NCI-H2196 (cell line): Measurements from ENCODE around the gene LCLAT1.

ENCODE experiments used
- DNase-seq: peaks from one replicate; lab custom pipeline; 2025; ENCODE audit not compliant: unreplicated experiment; lab: John Stamatoyannopoulos, UW

The LCLAT1 gene

DNA sequence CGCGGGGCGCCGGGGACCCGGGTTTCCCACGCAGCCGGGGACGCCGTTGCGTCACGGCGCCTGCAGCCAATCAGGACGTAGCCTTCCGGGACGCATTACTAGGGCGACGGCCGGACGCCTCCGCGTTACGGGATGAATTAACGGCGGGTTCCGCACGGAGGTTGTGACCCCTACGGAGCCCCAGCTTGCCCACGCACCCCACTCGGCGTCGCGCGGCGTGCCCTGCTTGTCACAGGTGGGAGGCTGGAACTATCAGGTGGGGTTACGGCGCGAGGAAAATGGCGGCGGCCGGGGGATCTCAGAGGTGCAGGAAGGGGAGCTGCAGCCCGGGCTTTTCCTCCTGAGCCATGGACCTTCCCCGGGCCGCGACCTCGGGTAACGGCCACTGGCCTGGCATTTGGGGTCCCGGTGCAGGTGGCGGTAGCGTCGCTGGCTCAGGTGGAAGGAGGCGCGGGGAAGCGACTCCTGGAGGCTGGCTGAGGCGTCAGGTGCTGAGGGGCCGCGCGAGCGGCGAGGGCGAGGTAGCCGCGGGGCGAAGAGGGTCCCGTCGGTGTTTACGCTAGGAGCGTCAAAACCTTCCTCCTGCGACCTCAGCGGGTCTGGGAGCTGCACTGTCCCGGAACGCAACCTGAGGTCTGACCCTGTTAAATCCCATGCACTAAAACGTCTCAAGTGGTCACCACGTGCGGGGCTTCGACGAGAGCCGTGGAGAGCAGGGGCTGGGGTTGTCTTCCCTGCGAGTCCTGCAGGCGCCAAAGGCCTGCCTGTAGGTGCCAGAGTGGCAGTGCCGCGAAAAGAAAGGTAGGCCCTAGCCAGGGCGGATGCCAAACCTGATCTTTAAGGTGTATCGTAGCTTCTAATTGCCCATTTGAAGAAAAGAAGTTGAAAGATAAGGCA lies at the start of gene LCLAT1:
LCLAT1 (plus strand) TSS at position 98 of the 897 bp plus-strand sequence. CDS start 78,345 bp downstream, outside the sequence.
- peak; percentile 75 for DNase-seq

DNA sequence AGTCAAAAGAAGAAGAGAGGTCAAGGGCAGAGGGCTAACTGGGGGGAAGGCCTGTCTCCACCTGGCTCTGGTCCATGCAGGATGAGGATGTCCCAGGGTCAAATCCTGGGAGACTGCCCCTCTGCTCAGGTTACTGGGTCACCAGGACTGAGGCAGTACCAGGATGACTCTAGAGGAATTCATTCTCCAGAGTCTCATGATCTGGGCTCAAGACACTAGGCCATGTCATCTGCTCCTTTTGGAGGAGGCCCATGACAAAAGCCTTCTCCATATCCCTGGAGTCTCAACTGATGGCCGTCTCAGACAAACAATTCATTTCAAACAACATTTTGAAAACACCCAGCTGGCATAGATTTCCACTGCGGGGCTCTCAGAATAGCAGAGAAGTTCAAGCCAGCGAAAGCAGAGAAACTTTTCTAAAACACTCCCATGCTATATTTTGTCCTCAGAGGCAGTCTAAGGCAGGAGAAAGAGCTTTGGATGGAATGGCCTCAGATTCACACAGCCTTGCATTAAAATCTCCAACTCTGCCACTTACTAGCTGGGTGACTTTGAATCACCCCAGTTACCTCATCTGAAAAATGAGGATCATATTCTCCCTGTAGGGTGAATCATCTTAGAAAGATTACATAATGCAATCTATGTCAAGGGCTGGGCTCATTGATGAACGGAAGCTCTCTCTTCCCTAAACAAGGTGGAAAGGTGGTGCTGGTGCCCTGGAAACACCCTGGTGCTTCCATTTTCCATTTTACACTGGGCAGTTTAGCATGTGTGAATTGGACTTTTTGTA lies 48.8 kb upstream of the LCLAT1 start:
- DNase-seq: no peak

DNA sequence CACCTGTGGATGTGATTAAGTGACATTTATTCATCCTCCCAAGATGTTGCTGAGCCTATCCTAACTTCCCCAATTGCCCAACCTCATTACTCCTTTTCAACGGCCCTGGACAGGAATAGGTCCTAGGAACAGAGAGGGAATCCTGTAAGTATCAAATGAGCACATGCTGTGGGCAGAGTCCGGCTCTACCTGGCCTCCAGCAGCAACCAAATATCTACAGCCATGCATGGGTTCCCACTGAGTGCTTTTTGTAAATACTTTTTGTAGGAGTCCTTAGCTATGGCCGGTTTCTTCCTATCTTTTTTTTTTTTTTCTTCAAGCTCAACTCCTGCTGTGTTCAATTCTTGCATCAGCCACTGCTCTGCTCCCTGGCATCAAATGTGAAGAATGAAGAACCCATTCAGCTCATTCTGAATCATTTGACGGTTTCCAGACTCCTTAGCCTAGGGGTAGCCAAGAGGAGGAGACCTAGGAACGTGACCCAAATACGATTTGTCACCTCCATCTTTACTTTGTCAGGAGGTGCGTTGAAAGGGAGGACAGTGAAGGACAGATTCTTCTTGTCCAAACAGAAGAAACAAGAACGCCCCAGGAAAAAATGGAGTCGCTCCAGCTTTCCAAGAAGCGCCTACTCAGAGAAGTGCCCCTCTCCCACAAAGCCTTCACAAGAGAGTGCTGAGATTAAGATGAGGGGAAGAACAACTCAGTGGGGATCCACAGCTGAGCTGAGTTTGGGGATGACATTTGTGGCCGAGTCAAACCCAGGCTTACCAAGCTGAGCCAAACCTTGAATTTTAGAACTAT lies 46.7 kb upstream of the LCLAT1 start:
- DNase-seq: no peak

DNA sequence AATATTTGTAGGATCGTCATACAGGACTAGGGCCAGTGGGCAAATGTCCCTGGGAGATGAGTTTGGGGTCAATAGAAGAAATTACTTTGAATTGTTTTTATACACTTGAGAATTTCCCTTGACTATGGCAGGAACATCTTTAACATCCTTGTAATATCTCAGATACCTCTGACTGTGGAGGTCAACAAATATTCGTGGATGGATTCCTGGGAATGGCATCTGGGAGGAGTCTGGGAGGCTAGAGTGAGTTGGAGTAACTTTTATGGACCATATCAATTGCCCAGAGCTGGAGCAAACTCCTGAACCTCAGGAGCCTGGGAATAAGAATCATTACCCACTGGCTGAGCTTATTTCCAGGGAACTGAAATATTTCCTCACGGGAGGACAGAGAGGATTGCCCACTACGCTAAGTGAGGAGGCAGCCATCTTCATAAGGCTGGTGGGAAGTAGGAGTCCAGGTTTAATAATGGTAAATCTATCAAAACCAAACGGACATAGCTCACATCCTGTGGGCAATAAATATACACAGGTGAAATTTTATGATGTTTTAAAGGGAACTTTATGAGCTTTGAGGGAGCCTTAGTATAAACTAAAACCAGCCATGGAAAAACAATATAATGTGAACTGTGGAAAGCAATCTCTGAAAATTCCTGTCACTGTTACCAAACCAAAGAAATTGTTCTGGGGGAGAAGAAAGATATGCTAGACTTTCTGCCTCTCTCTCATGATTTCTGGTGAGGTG lies 44.4 kb upstream of the LCLAT1 start:
- no peak for DNase-seq

DNA sequence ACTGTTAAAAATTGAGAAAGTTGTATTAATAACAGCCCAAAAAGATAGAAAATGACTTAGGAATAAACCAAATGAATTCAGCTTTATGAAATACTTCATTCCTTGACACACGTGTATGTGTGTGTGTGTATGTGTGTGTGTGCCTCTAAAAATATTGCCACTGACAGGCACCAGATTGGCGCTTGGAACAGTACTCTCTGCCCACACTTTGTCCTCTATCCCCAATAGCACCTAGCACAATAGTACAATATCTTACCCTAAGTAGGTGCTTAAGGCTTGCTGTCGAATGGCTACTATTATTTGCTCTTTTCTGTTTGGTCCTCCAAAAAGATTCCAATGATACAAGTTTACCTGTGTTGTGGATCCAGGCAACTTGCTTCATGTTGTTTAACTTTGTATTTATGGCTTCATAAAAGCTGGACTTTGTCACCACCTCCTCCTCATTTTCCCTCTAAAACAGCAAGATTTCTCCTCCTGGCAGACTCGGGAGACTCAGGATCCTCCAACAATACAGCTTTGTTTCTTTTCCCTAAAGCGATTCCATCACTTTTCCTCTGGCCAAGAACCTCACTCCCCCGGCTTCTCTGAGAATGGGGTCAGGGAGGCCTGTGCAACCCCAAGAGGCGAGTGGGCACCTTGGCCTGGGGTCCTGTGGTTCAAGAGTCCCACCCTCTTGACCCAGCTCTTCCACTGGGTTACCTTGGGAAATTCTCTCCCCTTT lies 43.3 kb upstream of the LCLAT1 start:
- no peak for DNase-seq

DNA sequence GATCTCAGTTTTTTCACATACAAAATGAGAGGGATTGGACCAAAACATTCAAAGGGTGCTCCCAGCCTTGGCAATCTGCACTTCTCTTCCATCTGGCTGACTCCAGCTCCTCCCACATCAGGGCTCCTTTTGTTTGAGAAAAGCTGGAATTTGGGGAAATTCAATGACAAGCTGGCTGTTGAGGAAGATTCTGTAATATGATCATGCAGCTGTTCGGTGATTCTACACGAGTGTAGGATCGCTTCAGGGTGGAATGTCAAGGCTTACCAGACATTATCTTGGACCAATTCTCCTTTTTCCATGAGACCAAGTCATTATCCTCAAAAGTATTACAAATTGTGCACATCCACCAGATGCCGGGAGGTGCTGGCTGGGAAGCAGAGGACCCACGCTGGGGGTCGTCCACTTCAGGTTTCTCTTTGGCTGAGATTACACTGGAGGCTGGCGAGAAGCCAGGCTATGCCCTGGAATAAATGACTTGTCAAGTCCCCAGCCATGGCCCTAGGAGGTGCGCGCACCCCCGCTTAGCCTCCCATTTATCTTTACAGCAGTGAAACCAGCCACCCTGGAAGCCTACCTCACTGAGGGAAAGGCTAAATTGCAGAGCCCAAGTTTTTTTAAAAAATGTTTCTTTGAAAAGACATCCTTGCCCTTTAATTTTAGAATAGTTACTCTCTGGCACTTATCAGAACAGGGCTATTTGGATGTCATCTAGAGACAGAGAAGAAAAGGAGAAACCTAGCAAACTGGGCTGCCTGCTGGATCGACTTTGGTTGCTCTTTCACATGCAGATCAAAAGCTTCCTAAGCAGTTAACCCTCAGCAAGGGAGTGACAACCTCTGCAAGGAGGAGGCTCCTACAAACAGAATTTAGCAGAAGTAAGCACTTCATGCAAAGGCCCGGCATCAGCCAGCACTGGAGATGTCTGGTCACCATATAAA lies 42.5 kb upstream of the LCLAT1 start:
- no peak for DNase-seq

DNA sequence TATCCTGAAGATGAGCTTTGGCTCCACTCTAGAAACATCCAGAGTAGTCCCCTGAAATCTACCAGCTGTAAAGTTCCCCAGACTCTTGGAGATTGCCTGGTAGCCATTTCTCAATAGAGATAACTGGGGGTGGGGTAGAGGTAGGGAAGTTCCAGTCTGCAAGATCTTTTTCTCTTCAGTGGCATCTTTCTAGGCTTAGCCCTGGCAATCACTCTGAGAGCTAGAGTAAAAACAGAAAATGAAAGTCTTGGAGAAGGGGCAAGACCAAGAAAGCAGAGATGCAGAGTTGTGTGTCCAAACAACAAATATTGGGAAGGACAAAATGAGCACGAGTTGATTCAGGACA lies 41.8 kb upstream of the LCLAT1 start:
- no peak for DNase-seq

DNA sequence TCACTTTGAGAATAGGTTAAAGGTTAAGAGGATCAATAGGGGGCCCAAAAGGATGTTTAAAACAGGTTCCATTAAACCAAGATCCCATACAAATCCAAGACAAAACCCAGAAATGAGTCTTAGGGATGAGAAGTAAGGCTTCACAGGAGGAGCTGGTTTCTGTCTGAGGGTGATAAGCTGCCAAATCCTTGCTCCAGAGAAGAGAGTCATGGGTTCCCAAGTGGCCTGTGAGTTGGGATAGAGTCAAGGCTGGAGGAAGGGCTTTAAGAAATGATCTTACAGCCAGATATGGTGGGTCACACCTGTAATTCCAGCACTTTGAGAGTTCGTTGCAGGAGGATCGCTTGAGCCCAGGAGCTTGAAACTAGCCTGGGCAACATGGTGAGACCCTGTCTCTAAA lies 40.2 kb upstream of the LCLAT1 start:
- no peak for DNase-seq

DNA sequence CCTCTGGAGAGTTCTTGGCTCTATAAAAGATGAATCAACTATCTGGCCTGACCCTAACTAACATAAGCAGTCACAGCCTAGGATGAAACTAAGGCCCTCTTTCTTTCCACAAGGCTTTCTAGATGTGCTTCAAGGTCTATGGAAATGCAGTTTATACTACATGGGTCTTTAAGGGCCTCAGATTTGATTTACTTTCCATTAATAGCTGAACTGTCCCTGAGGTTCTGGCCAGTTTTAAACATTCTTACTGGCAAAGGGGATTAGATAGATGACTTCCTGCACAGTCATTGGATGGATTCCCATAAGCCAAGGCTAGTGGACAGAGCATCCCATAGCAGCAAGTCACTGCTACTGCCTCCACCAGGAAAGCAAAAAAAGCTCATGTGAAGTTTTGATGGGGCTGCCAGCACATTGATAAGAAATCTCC lies 38.1 kb upstream of the LCLAT1 start:
- no peak for DNase-seq

DNA sequence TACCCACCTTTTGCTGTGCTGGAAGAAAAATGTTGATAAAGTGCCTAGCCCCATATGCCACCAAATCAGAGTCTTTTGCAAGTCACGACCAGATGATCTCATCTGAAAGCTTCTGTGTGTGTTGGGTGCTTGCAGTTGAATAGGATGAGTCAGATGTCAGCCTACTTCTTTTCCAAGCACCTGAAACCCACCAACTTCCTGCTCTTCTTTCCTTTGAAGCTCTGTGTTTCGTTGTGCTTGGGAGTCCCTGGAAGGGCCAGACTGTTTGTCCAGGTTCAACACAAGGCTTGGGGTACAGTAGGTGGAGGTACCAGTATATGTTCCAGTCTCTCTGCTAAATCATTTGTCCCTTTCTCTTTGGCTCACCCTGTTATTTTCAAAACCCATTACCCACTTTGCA lies 36.8 kb upstream of the LCLAT1 start:
- peak; percentile 9 for DNase-seq

DNA sequence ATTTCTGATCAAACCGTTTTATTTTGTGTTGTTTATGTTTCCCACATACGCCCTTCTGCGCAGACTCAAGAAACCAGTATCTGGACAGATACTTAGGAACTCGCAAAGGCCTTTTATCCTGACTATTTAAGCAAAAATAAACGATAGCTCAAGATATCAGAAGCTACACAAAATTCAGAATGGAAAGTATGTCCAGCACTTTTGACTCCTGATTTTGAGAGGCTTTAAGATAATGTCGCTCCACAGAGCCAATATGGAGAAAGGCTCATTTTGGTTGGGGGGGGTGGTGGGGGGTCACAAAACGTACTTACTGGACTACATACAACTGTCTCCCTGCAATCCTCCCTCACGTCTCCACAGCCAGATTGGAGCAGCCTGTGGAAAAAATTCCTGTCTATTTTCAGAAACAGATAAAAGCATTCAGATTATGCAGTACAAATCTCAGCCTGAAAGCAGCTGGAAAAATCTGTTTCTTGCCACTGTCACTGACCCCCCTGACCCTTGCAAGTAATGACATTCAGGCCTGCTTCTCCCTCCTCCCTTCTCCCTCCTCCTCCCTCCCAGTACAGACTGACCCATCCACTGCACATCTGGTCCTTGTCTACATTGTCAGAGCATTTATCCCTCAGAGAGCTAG lies 34.9 kb upstream of the LCLAT1 start:
- DNase-seq: no peak

DNA sequence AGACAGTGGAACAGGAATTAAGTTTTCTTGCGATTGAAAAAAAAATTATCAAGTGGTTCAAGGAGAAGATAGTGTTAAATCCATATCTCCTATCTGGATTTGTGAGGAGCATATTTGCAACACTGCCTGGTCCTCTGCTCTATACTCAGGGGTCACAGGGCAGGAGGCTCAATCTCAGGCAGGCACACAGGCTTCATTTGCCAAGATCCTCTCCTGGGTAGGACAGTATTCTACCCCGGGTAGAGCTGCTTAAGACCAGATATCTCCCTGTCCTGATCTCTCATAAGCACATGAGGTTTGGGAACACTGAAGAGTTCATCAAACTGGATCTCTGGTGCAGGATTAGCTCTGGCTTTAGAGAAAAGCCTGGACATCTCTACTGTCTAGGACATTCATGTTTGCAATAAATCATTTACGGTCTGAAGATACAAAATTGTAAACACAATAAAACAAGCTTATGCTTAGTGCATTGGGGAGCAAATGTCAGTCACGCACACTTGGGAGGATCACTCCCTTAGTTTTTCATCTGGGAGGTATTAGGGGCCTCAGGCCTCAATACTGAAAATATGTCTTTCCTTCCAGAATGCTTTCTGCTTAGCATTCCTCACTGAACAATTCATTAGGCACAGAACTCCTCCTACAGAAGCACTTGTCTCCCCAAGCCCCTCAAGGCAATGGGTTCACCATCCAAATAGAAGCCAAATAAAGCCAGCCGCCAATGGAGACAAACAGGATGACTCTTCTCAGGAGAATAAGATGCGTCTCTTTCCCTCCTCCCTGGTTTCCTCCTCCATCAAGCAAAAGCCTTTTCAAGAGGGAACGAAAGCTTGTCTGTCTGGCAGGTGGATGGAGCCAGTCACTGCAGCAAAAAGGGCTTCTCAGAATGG lies 34.1 kb upstream of the LCLAT1 start:
- DNase-seq: no peak

DNA sequence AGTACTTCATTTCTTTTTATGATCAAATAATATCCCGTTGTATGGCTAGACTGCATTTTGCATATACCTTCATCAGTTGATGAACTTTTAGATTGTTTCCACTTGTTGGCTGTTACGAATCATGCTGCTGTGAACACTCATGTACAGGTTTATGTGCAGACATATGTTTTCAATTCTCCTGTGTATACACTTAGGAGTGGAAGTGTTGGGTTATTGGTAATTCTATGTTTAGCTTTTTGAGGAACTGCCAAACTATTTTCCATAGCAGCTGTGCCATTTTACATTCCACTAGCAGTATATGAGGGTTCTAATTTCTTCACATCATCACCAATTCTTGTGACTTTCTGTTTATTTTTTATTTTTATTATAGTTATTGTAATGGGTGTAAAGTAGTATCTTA lies 32.1 kb upstream of the LCLAT1 start:
- DNase-seq: no peak

DNA sequence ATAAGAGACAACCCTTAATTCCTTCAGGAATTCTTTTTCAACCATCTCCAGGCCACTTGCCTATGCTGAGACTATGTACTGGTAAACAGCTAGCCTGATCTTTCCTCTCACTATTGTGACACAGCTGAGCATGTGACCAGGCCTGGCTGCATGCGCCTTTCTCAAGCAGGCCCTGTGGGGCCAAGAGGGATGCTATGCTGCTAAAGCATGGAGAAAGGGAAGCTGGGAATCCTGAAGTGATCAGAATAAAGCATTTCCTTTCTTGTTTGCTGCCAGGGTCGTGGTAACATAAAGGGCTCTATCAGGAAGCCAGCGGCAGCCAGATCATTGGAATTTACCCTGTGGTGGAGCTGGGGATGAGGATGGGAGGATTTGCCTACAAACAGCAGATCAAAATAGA lies 29.8 kb upstream of the LCLAT1 start:
- DNase-seq: no peak

DNA sequence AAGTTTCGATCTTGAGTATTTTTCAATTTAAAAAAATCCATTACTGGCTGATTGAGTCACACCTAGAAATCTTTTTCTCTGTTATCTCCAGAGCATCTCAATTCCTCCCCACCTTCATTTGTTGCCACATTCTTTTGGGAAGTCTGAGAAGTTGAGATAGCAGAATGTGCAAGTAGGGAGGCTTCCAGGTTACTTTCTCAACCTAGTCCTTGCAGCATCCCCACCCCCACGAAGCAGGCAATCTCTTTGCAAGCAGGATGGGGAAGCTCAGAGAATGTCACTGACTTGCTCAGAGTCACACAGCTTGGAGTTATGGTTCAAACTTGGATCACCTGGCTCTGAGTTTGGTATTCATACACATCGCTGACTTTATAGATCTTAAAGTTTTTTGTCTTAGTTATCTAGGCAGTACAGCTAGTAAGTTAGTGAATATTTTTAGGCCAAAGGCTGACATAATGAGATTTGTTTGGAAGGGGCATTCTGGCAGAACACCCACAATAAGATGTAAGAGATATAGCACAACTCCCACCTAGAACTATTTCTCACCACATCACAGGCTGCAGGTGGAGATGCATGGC lies 25.9 kb upstream of the LCLAT1 start:
- DNase-seq: no peak

DNA sequence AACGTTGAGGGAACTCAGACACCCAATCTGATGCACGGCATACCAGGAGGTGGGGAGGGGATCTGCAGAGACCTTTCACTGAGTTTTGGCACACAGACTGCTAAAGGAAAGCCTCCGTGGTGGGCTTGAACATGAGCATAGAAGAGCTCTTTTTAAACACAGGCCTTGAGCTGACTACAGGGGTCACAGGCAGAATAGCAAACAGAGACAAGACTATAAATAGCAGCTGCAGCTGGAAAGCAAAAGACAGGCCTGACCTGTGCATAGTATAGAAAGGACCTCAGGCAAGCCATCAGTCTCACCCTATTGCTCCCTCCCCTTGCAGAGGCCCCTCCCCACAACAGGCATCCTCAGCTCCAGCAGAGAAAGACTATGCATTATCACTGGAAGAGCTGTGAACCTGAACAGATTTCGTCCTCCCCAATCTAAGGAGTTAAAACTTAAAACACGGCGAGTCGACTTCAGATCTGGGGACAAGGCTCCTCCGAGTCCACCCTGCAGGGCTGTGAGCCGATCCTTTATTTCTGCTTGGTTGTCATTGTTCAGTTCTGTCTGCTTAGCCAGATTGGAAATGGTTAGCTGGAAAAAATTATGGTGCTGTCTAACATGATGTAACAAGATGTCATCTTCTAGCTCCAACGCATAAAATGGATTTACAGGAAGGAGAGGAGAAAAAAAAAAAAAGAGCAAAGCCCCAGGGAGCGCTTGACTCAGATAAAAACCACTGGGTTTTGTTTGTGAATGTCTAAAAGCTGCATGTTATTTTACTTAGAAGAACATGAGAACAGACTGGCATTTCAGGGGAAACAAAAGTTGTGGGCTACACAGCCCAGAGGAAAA lies 25.2 kb upstream of the LCLAT1 start:
- DNase-seq: no peak
